K562 (cell line): ENCODE results near the gene PPM1N. TPM values are rescaled to one million over a fixed set of nuclear protein-coding genes. Genes with fewer than 3 reads are reported as not detected.

ENCODE experiments used
- BRD4 ChIP-seq: fragments of 200-600 bp; sonication (generic); IDR thresholded peaks from 2 replicates; pipeline ENCODE4 v1.6.1; 2017; ENCODE audit warnings: inconsistent platforms
- CBFA2T2 ChIP-seq: fragments of 450-650 bp; conservative IDR thresholded peaks from 2 replicates; pipeline ENCODE4 v1.6.1; 2017; ENCODE audit warnings: mild to moderate bottlenecking
- CCNT2 ChIP-seq: IDR thresholded peaks from 2 replicates; pipeline ENCODE4 v1.6.1; 2011; ENCODE audit warnings: borderline replicate concordance, low read depth, mild to moderate bottlenecking, moderate library complexity, mixed read lengths, low read length; ENCODE audit not compliant: insufficient read length; ENCODE audit errors: extremely low read depth
- CEBPZ ChIP-seq: fragments of 150-350 bp; IDR thresholded peaks from 2 replicates; pipeline ENCODE4 v1.6.1; 2014; ENCODE audit warnings: low read depth, mild to moderate bottlenecking, low read length, borderline replicate concordance
- CHD2 ChIP-seq: IDR thresholded peaks from 2 replicates; pipeline ENCODE4 v1.6.1; 2011; ENCODE audit warnings: low read depth, low read length
- CREB3 ChIP-seq: fragments of 450-650 bp; conservative IDR thresholded peaks from 2 replicates; pipeline ENCODE4 v1.6.1; 2016; ENCODE audit warnings: missing genetic modification characterization, low read depth, mild to moderate bottlenecking, missing compliant biosample characterization, moderate library complexity
- CREBBP ChIP-seq: IDR thresholded peaks from one replicate; pipeline ENCODE4 v1.6.1; 2012; ENCODE audit warnings: low read depth, mild to moderate bottlenecking, control low read depth, inconsistent platforms, low read length
- E2F4 ChIP-seq: sonication (generic); formaldehyde crosslinking; IDR thresholded peaks from 2 replicates; pipeline ENCODE4 v1.8.0; 2022; ENCODE audit warnings: mild to moderate bottlenecking, low read depth, missing genetic modification reagents
- HDAC3 ChIP-seq: fragments of 450-650 bp; IDR thresholded peaks from 2 replicates; pipeline ENCODE4 v1.6.1; 2018; ENCODE audit warnings: borderline replicate concordance, mild to moderate bottlenecking, moderate library complexity; ENCODE audit not compliant: partially characterized antibody
- HOMEZ ChIP-seq: fragments of 250-450 bp; sonication (Bioruptor Pico); IDR thresholded peaks from 2 replicates; pipeline ENCODE4 v1.4.0; 2020; ENCODE audit warnings: mild to moderate bottlenecking, moderate library complexity
- NCOA1 ChIP-seq: fragments of 450-650 bp; IDR thresholded peaks from 2 replicates; pipeline ENCODE4 v1.6.1; 2016; ENCODE audit warnings: low read depth
- RBM17 ChIP-seq: fragments of 200-400 bp; formaldehyde crosslinking; IDR thresholded peaks from 2 replicates; pipeline ENCODE4 v1.6.1; 2017; ENCODE audit warnings: low read depth, mild to moderate bottlenecking, low read length, borderline replicate concordance
- RBM25 ChIP-seq: fragments of 200-400 bp; formaldehyde crosslinking; IDR thresholded peaks from 2 replicates; pipeline ENCODE4 v1.6.1; 2018; ENCODE audit warnings: low read length, low read depth, moderate library complexity; ENCODE audit not compliant: severe bottlenecking
- SMC3 ChIP-seq: conservative IDR thresholded peaks from 2 replicates; pipeline ENCODE4 v1.6.1; 2011; ENCODE audit warnings: low read depth, low read length, improper control_type of control experiment; ENCODE audit not compliant: insufficient read depth
- YY1 ChIP-seq, 3 experiments: IDR thresholded peaks; 2 replicates each; pipeline ENCODE4 v1.6.1; 2011; ENCODE audit warnings: low read length in 2 of 3, mild to moderate bottlenecking in 2 of 3, moderate library complexity in 2 of 3, borderline replicate concordance in 1 of 3, control low read depth in 1 of 3, low read depth in 1 of 3; ENCODE audit not compliant: insufficient read depth in 3 of 3, insufficient replicate concordance in 2 of 3, control insufficient read depth in 1 of 3, insufficient read length in 1 of 3; ENCODE audit errors: extremely low read depth in 1 of 3
- ZNF644 ChIP-seq: fragments of 200-800 bp; sonication (Bioruptor generic); IDR thresholded peaks from 2 replicates; pipeline ENCODE4 v1.6.1; 2016; ENCODE audit warnings: low read depth, missing genetic modification characterization, missing compliant biosample characterization
- polyA plus RNA-seq, 8 experiments: library from polyadenylated mRNA; depleted of rRNA in 4 of 8; stranded (reverse) in 5 of 8; unstranded in 3 of 8; fragments of >200 nt; fragmentation: Nextera tagmentation in 2 of 8; fragmentation: Illumina TruSeq in 1 of 8; extraction: Ambion mirVana in 2 of 8; extraction: Trizol in 1 of 8; gene quantifications; 2 replicates each; pipeline versions ENCODE4 v1.2.1 to v1.2.3, GENCODE V29; 2011 to 2014; ENCODE audit warnings: inconsistent platforms in 1 of 8, missing spikeins in 1 of 8
- total RNA-seq, 7 experiments: library from RNA; depleted of rRNA in 6 of 7; stranded (reverse); fragments of >200 nt in 6 of 7; fragmentation: Illumina TruSeq in 2 of 7; extraction: Trizol in 2 of 7; gene quantifications; 2 replicates each; pipeline versions ENCODE4 v1.2.1 to v1.2.3, GENCODE V29; 2011 to 2021; ENCODE audit warnings: low replicate concordance in 1 of 7

Gene PPM1N
- total and polyA plus RNA-seq, 9 of the 15 experiments (the other 6 are each of a cell fraction or from before 2014, with no cell fraction given): 4.5 to 15.6 (median 8.7) TPM

GRCh38 chr19:45506989-45507871 lies 9.0 kb downstream of the PPM1N start, which contains the start of gene VASP (continued):
- TF ChIP-seq CEBPZ (no peak), CBFA2T2 (no peak), E2F4 (0 out of 2 replicates have a peak, but pooled peaks have one; percentile 28), CHD2 (no peak; the same call in 1 of the 2 replicates), CREB3 (no peak), BRD4 (peak; percentile 61; the same call in 1 of the 2 replicates), CREBBP (no peak), HOMEZ (CRISPR knock-in tag) (no peak), SMC3 (no peak), YY1 (IDR thresholded peaks at IDR 0.05; ENCODE audit: borderline replicate concordance in 1 of 3, control insufficient read depth in 1 of 3, extremely low read depth in 1 of 3, insufficient read depth in 3 of 3, insufficient read length in 1 of 3, insufficient replicate concordance in 2 of 3, low read depth in 1 of 3, low read length in 2 of 3) (peak in 2 of 3 experiments; percentile 53 to 57), CCNT2 (peak; percentile 63), RBM17 (no peak), ZNF644 (tag) (no peak), HDAC3 (no peak), RBM25 (no peak), NCOA1 (no peak)
